HCT116 (cell line): Measurements from ENCODE around the gene CNPY1. TPM values are rescaled to one million over a fixed set of nuclear protein-coding genes. Genes with fewer than 3 reads are reported as not detected.

Experiments used
- ATAC-seq: fragments of 200-7000 bp; cut with Tn5 transposase; 2 replicates; pipeline ENCODE4 v1.9.1; 2020; ENCODE audit warnings: mild to moderate bottlenecking, moderate library complexity
- BruUV-seq: library from RNA; stranded (reverse); fragments of 400-500 nt; replicated peaks from 2 replicates; lab custom pipeline; 2021; lab: Mats Ljungman, UMichigan
- CTCF ChIA-PET: fragments of 300-600 bp; sonication (Branson Sonifier 250); formaldehyde crosslinking; loops from one replicate; lab custom pipeline; 2021; ENCODE audit warnings: antibody characterized with exemption; lab: Charles Lee
- POLR2A ChIA-PET: fragments of 300-600, 350-600 bp; sonication (Branson Sonifier 250); formaldehyde crosslinking; loops from one replicate; lab custom pipeline; 2021; ENCODE audit warnings: antibody characterized with exemption; lab: Charles Lee
- RAD21 ChIA-PET, 2 experiments: fragments of 300-600 bp; sonication (Branson Sonifier 250); formaldehyde crosslinking; loops; one replicate each; lab custom pipeline; 2023; ENCODE audit warnings: low total read pairs in 2 of 2; ENCODE audit not compliant: uncharacterized antibody in 2 of 2, unreplicated experiment in 2 of 2, low non-redundant PET in 1 of 2; lab: Charles Lee
- DNase-seq: peaks from one replicate; pipeline ENCODE4 v3.0.0-alpha.2; 2010; ENCODE audit warnings: low read depth, low spot score
- H2AFZ ChIP-seq: fragments of 200-600 bp; shearing (Covaris generic), sonication (generic); 2 replicates; pipeline ENCODE4 v1.6.1; 2017; ENCODE audit warnings: low read depth, mixed run types, mixed read lengths, antibody characterized with exemption, low read length; ENCODE audit not compliant: poor library complexity, severe bottlenecking
- H3K27ac ChIP-seq: 2 replicates; pipeline ENCODE4 v1.5.1; 2012; ENCODE audit warnings: low read depth, low read length
- H3K27me3 ChIP-seq: fragments of 200-600 bp; sonication (generic); 2 replicates; pipeline ENCODE4 v1.6.1; 2016; ENCODE audit warnings: mixed run types, low read length, mixed read lengths; ENCODE audit not compliant: insufficient read depth
- H3K36me3 ChIP-seq, 2 experiments: fragments of 200-500 bp in 1 of 2; fragments of 200-600 bp in 1 of 2; sonication (Bioruptor generic) in 1 of 2; sonication (generic) in 1 of 2; 2 replicates each; pipeline versions ENCODE4 v1.5.1 to v1.6.1; 2014 to 2016; ENCODE audit warnings: low read length in 2 of 2, inconsistent platforms in 1 of 2, mixed read lengths in 1 of 2, mixed run types in 1 of 2; ENCODE audit not compliant: insufficient read depth in 2 of 2, control insufficient read depth in 1 of 2
- H3K4me1 ChIP-seq, 2 experiments: fragments of 200-600 bp in 1 of 2; sonication (generic) in 1 of 2; 2 replicates each; pipeline versions ENCODE4 v1.5.1 to v1.6.1; 2012 to 2017; ENCODE audit warnings: low read length in 2 of 2, inconsistent platforms in 1 of 2, mild to moderate bottlenecking in 1 of 2, mixed read lengths in 1 of 2, mixed run types in 1 of 2, moderate library complexity in 1 of 2; ENCODE audit not compliant: insufficient read depth in 2 of 2, control insufficient read depth in 1 of 2
- H3K4me2 ChIP-seq: fragments of 200-600 bp; sonication (generic); 2 replicates; pipeline ENCODE4 v1.6.1; 2017; ENCODE audit warnings: mixed run types, low read length, mixed read lengths
- H3K4me3 ChIP-seq, 2 experiments: fragments of 200-600 bp in 1 of 2; sonication (generic) in 1 of 2; replicated peaks in 1 of 2; 2 replicates each; pipeline ENCODE4 v1.5.1; 2011 to 2016; ENCODE audit warnings: low read length in 2 of 2, control low read depth in 1 of 2, low read depth in 1 of 2, mild to moderate bottlenecking in 1 of 2, mixed read lengths in 1 of 2, mixed run types in 1 of 2
- H3K79me2 ChIP-seq: fragments of 200-600 bp; sonication (generic); 2 replicates; pipeline ENCODE4 v1.6.1; 2017; ENCODE audit warnings: mild to moderate bottlenecking, mixed run types, low read length, moderate library complexity, mixed read lengths; ENCODE audit not compliant: insufficient read depth
- H3K9ac ChIP-seq: fragments of 200-600 bp; sonication (generic); 2 replicates; pipeline ENCODE4 v1.6.1; 2016; ENCODE audit warnings: low read length, mixed read lengths
- H3K9me2 ChIP-seq: fragments of 200-600 bp; sonication (generic), shearing (Covaris generic); 2 replicates; pipeline ENCODE4 v1.6.1; 2017; ENCODE audit warnings: mixed run types, mild to moderate bottlenecking, moderate library complexity; ENCODE audit not compliant: insufficient read depth
- H3K9me3 ChIP-seq, 2 experiments: fragments of 200-500 bp in 1 of 2; fragments of 200-600 bp in 1 of 2; sonication (Bioruptor generic) in 1 of 2; sonication (generic) in 1 of 2; 2 replicates each; pipeline ENCODE4 v1.6.1; 2014 to 2017; ENCODE audit warnings: low read length in 2 of 2, mixed read lengths in 2 of 2, inconsistent platforms in 1 of 2, low read depth in 1 of 2, mild to moderate bottlenecking in 1 of 2, mixed run types in 1 of 2, moderate library complexity in 1 of 2; ENCODE audit not compliant: control insufficient read depth in 1 of 2, insufficient read depth in 1 of 2
- H4K20me1 ChIP-seq: fragments of 200-600 bp; sonication (generic), shearing (Covaris generic); 2 replicates; pipeline ENCODE4 v1.6.1; 2017; ENCODE audit warnings: mixed run types, mild to moderate bottlenecking, moderate library complexity; ENCODE audit not compliant: insufficient read depth
- CTCF ChIP-seq, 3 experiments: fragments of 200-600 bp in 1 of 3; sonication (generic) in 1 of 3; IDR thresholded peaks in 2 of 3; conservative IDR thresholded peaks in 1 of 3; 2 replicates each; pipeline ENCODE4 v1.5.1; 2012 to 2017; ENCODE audit warnings: low read depth in 2 of 3, low read length in 2 of 3, antibody characterized with exemption in 1 of 3, borderline replicate concordance in 1 of 3, control low read depth in 1 of 3, mild to moderate bottlenecking in 1 of 3, mixed read lengths in 1 of 3, mixed run types in 1 of 3, moderate library complexity in 1 of 3; ENCODE audit not compliant: insufficient read depth in 1 of 3
- EGR1 ChIP-seq: IDR thresholded peaks from 2 replicates; pipeline ENCODE4 v1.6.1; 2012; ENCODE audit warnings: low read depth
- ELF1 ChIP-seq: IDR thresholded peaks from 2 replicates; pipeline ENCODE4 v1.6.1; 2012; ENCODE audit warnings: low read depth, borderline replicate concordance
- JUND ChIP-seq: IDR thresholded peaks from 2 replicates; pipeline ENCODE4 v1.6.1; 2012
- MAX ChIP-seq: IDR thresholded peaks from 2 replicates; pipeline ENCODE4 v1.6.1; 2012
- SIN3A ChIP-seq: IDR thresholded peaks from 2 replicates; pipeline ENCODE4 v1.6.1; 2012; ENCODE audit warnings: low read depth
- SRF ChIP-seq: IDR thresholded peaks from 2 replicates; pipeline ENCODE4 v1.6.1; 2012; ENCODE audit warnings: low read depth
- ZBTB33 ChIP-seq: IDR thresholded peaks from 2 replicates; pipeline ENCODE4 v1.6.1; 2011; ENCODE audit warnings: mild to moderate bottlenecking, low read length, moderate library complexity; ENCODE audit not compliant: insufficient replicate concordance; ENCODE audit errors: extremely low read depth
- intact Hi-C: fragments of 100-400 bp; cut with micrococcal nuclease; formaldehyde crosslinking; loops from 2 replicates; pipeline ENCODE4 v1.10.0; 2022
- total RNA-seq: library from RNA; stranded (reverse); gene quantifications from one replicate; pipeline ENCODE4 v1.2.1, GENCODE V29; 2021; ENCODE audit not compliant: unreplicated experiment
- TF ChIP-seq, protein P1 (sequence below): IDR thresholded peaks from 2 replicates; pipeline ENCODE4 v1.6.1; 2012; ENCODE audit warnings: low read depth

The CNPY1 gene
- total RNA-seq, 1 experiment from 2014 or later, result not detected

DNA sequence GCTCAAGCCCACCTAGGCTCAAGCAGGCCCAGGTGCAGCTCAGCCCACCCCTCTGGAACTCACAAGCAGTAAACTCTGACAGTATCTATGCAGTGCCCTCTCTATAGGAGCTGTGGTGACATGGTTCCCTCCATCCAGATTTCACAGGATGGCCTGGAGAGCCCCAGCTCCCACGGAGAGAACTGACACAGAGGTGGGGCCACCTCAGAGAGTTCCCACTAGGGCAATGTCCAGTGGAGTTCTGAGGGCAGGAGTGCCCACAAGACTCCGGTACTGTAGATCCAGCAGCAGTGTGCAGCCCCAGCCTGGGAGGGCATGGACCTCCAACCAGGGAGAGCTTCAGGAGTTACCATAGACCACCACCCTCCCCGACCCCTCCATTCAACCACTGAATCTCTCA lies 37.3 kb upstream of the CNPY1 start (continued):
- TF ChIP-seq ZBTB33, result no peak
- TF ChIP-seq, all 23 proteins: peak for 0

DNA sequence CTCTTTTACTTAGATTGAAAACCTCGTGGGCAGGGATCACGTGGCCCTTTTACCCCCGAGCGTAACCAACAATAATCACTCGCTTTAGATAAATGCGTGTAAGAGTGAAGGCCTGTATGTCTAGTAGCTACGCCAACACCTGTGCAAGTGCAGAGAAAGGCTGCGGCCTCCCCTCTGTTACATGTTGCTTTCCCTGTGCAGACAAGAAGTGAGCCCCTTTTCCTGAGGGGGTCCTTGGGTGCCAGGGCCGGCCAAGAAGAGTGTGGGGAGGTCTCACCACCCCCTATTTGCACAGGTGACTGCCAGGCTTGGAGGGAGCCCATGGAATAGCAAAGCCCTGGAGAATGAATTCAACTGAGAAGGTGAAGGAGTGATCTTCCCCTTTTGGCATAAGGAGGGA lies 35.6 kb upstream of the CNPY1 start:
- Histone ChIP-seq H3K4me3 (no peak overlapping the region), H3K79me2 (no peaks in the 10 kb centered on the region), H3K9ac (no peak overlapping the region), H3K9me2 (no peaks in the 10 kb centered on the region), H3K27ac (no peak overlapping the region), H2AFZ (no peak overlapping the region), H4K20me1 (no peaks in the 10 kb centered on the region), H3K4me1 (peaks cover 2 to 4% of the 10 kb centered on the region in 2 experiments; a peak in 2 of 4 replicates), H3K27me3 (peaks cover 17% of the 10 kb centered on the region; the same call in 1 of the 2 replicates), H3K4me2 (no peak overlapping the region), H3K36me3 (no peaks in the 10 kb centered on the region), H3K9me3 (no peaks in the 10 kb centered on the region)
- BruUV-seq, result no TSS peak
- TF ChIP-seq ELF1 (no peak), JUND (no peak), CTCF (IDR thresholded peaks at IDR 0.05 in 2 of 3, conservative IDR thresholded peaks at IDR 0.05 in 1 of 3; ENCODE audit: borderline replicate concordance in 1 of 3, insufficient read depth in 1 of 3, low read depth in 2 of 3, low read length in 2 of 3) (no peak), EGR1 (no peak), SIN3A (no peak), SRF (no peak), MAX (no peak)
- TF ChIP-seq, protein P1, sequence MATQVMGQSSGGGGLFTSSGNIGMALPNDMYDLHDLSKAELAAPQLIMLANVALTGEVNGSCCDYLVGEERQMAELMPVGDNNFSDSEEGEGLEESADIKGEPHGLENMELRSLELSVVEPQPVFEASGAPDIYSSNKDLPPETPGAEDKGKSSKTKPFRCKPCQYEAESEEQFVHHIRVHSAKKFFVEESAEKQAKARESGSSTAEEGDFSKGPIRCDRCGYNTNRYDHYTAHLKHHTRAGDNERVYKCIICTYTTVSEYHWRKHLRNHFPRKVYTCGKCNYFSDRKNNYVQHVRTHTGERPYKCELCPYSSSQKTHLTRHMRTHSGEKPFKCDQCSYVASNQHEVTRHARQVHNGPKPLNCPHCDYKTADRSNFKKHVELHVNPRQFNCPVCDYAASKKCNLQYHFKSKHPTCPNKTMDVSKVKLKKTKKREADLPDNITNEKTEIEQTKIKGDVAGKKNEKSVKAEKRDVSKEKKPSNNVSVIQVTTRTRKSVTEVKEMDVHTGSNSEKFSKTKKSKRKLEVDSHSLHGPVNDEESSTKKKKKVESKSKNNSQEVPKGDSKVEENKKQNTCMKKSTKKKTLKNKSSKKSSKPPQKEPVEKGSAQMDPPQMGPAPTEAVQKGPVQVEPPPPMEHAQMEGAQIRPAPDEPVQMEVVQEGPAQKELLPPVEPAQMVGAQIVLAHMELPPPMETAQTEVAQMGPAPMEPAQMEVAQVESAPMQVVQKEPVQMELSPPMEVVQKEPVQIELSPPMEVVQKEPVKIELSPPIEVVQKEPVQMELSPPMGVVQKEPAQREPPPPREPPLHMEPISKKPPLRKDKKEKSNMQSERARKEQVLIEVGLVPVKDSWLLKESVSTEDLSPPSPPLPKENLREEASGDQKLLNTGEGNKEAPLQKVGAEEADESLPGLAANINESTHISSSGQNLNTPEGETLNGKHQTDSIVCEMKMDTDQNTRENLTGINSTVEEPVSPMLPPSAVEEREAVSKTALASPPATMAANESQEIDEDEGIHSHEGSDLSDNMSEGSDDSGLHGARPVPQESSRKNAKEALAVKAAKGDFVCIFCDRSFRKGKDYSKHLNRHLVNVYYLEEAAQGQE, result no peak
- intact Hi-C loops, result no loop called here
- ATAC-seq, result no peak
- ChIA-PET RAD21 (no interaction called here), POLR2A (no interaction called here), CTCF (no interaction called here)
- no peak for DNase-seq
